Trophoblast cell (in vitro differentiated cells and primary cell): ENCODE results near the gene FAM9C.

Experiments used
- DNase-seq, 2 donors: peaks; one replicate each; pipeline ENCODE4 v3.0.0-alpha.2; 2016
- H2AFZ ChIP-seq: 2 replicates; pipeline ENCODE4 v1.6.1; 2013; ENCODE audit warnings: low read length, moderate library complexity, mild to moderate bottlenecking; ENCODE audit not compliant: insufficient read depth, poor library complexity
- H2AK5ac ChIP-seq: 2 replicates; pipeline ENCODE4 v1.6.1; 2013; ENCODE audit warnings: mild to moderate bottlenecking, low read length
- H2BK120ac ChIP-seq: 2 replicates; pipeline ENCODE4 v1.6.1; 2013; ENCODE audit warnings: low read length, mild to moderate bottlenecking, moderate library complexity; ENCODE audit not compliant: insufficient read depth, poor library complexity
- H2BK12ac ChIP-seq: 2 replicates; pipeline ENCODE4 v1.6.1; 2013; ENCODE audit warnings: mild to moderate bottlenecking, low read length, moderate library complexity
- H2BK5ac ChIP-seq: 2 replicates; pipeline ENCODE4 v1.6.1; 2013; ENCODE audit warnings: low read length, low read depth, moderate library complexity, mild to moderate bottlenecking; ENCODE audit not compliant: poor library complexity
- H3K14ac ChIP-seq: 2 replicates; pipeline ENCODE4 v1.6.1; 2013; ENCODE audit warnings: mild to moderate bottlenecking, low read length
- H3K18ac ChIP-seq: 2 replicates; pipeline ENCODE4 v1.6.1; 2013; ENCODE audit warnings: mild to moderate bottlenecking, low read length
- H3K23ac ChIP-seq: 2 replicates; pipeline ENCODE4 v1.6.1; 2013; ENCODE audit warnings: low read length
- H3K27ac ChIP-seq: 2 replicates; pipeline ENCODE4 v1.5.1; 2013; ENCODE audit warnings: low read depth, mild to moderate bottlenecking, inconsistent platforms, low read length, moderate library complexity
- H3K27me3 ChIP-seq: 2 replicates; pipeline ENCODE4 v1.6.1; 2013; ENCODE audit warnings: inconsistent platforms, mild to moderate bottlenecking, low read length, moderate library complexity; ENCODE audit not compliant: insufficient read depth
- H3K36me3 ChIP-seq, 2 experiments: 1 replicate in 1 of 2; 2 replicates in 1 of 2; pipeline ENCODE4 v1.6.1; 2013; ENCODE audit warnings: low read length in 2 of 2, mild to moderate bottlenecking in 2 of 2, moderate library complexity in 1 of 2; ENCODE audit not compliant: insufficient read depth in 2 of 2, control insufficient read depth in 1 of 2
- H3K4ac ChIP-seq: 2 replicates; pipeline ENCODE4 v1.6.1; 2013; ENCODE audit warnings: low read depth, mild to moderate bottlenecking, low read length, moderate library complexity
- H3K4me1 ChIP-seq, 2 experiments: 1 replicate in 1 of 2; 2 replicates in 1 of 2; pipeline ENCODE4 v1.6.1; 2013; ENCODE audit warnings: low read length in 2 of 2, mild to moderate bottlenecking in 2 of 2, moderate library complexity in 1 of 2; ENCODE audit not compliant: insufficient read depth in 2 of 2, control insufficient read depth in 1 of 2
- H3K4me2 ChIP-seq: 2 replicates; pipeline ENCODE4 v1.6.1; 2013; ENCODE audit warnings: inconsistent platforms, mild to moderate bottlenecking, low read length, moderate library complexity
- H3K4me3 ChIP-seq: 2 replicates; pipeline ENCODE4 v1.5.1; 2013; ENCODE audit warnings: mild to moderate bottlenecking, low read depth, low read length, inconsistent platforms
- H3K79me1 ChIP-seq: one replicate; pipeline ENCODE4 v1.6.1; 2013; ENCODE audit warnings: low read length
- H3K79me2 ChIP-seq: 2 replicates; pipeline ENCODE4 v1.6.1; 2013; ENCODE audit warnings: low read length, mild to moderate bottlenecking; ENCODE audit not compliant: control insufficient read depth, insufficient read depth, poor library complexity
- H3K9ac ChIP-seq: 2 replicates; pipeline ENCODE4 v1.6.1; 2013; ENCODE audit warnings: mild to moderate bottlenecking, low read length
- H3K9me3 ChIP-seq: 2 replicates; pipeline ENCODE4 v1.6.1; 2013; ENCODE audit warnings: low read depth, mild to moderate bottlenecking, control low read depth, inconsistent platforms, low read length; ENCODE audit not compliant: insufficient read depth
- H4K12ac ChIP-seq: 2 replicates; pipeline ENCODE4 v1.6.1; 2013; ENCODE audit warnings: low read depth, mild to moderate bottlenecking, low read length, moderate library complexity
- H4K8ac ChIP-seq: 2 replicates; pipeline ENCODE4 v1.6.1; 2013; ENCODE audit warnings: low read depth, mild to moderate bottlenecking, low read length, moderate library complexity
- H4K91ac ChIP-seq: one replicate; pipeline ENCODE4 v1.6.1; 2013; ENCODE audit warnings: low read depth, mild to moderate bottlenecking, low read length, moderate library complexity
- WGBS: extraction: QIAGEN DNeasy Blood & Tissue Kit; methylation state at CpG from one replicate; pipeline ENCODE4 v1.1.7; 2013; ENCODE audit warnings: missing lambda C conversion rate; ENCODE audit not compliant: insufficient read length, insufficient coverage; ENCODE audit errors: extremely low coverage; 5-methylcytosine and 5-hydroxymethylcytosine counted together

The FAM9C gene

DNA sequence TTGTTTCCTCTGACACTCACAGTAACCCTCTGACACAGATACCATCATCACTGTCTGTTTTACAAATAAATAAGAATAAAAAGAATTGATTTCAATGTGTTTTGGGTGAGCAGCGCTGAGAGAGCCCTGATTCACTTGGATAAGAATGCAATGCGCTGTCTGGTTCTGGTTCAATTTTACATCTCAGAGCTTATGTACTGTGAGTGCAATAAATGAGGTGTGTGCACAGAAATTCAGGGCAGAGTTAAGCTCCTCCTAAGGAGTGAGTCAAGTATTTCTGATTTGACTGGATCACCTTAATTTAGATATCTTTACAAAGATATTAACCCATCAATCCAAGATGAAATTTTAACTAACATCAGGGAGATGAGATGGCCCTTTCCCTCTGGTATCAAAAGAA, 11.2 kb downstream of the FAM9C start:
- Histone ChIP-seq H3K9me3 (no peaks in the 10 kb centered on the region), H3K79me1 (peaks cover 7% of the 10 kb centered on the region), H4K12ac (no peak overlapping the region), H3K27me3 (no peaks in the 10 kb centered on the region), H3K9ac (no peak overlapping the region), H2BK120ac (no peak overlapping the region), H3K4ac (no peak overlapping the region), H4K91ac (no peak overlapping the region), H3K36me3 (no peaks in the 10 kb centered on the region), H3K79me2 (no peaks in the 10 kb centered on the region), H2AK5ac (no peak overlapping the region), H4K8ac (no peak overlapping the region), H3K4me3 (no peak overlapping the region), H3K4me2 (no peak overlapping the region), H3K18ac (no peak overlapping the region), H2BK5ac (no peak overlapping the region), H3K14ac (no peak overlapping the region), H3K23ac (no peak overlapping the region), H2BK12ac (no peak overlapping the region), H3K27ac (no peak overlapping the region), H3K4me1 (peaks cover 5 to 8% of the 10 kb centered on the region in 2 experiments), H2AFZ (no peak overlapping the region)
- DNase-seq: no peak
- no CpG with 5 or more reads among the region's 2 CpGs for WGBS

DNA sequence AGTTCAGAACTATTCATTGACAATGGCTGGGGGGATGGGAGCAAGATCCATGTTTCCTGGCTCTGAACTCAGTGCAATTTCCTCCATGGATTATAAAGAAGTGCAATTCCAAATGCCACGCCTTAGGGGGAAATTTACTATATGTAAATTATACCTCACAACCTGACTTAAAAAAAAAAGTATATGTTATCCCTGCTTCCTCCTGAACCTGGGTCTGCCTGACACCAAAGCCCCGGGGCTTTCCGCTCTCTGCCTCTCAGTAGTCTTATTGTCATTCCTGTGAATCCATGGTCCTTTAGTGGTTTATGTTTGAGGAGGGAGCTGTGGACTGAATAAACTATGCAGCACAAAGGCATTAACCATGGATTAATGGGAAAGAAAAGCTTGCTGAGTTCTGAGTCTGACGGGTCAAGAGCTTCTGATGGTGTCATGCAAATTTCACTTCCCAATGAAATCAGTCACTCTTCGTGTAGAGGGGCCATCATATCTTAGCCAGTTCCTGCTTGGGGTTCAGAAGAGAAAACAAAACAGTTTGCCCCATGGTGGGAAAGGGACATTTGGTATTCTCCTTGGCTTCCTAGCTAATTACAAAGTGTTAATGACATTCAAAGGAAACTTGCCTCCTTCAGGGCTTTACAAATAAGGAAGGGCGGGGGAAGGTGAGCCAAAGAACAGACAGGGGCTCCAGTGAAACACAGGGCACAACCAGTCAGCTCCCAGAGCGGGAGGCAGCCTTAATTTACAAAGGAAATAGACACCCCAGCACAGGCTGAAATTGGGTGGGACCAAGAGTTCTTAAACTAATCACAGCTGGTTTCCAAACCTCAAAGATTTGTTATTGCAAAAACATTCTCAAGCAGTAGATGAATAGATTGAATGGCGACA, 14.3 kb downstream of the FAM9C start:
- Histone ChIP-seq H3K27me3 (no peaks in the 10 kb centered on the region), H3K14ac (no peak overlapping the region), H2BK5ac (no peak overlapping the region), H4K91ac (peak overlapping the region; percentile 24), H4K8ac (no peak overlapping the region), H3K18ac (no peak overlapping the region), H3K27ac (peak overlapping the region; percentile 5), H2BK12ac (peak overlapping the region; percentile 80), H3K9ac (no peak overlapping the region), H2AFZ (no peak overlapping the region), H3K36me3 (no peaks in the 10 kb centered on the region), H3K9me3 (no peaks in the 10 kb centered on the region), H4K12ac (no peak overlapping the region), H3K4me1 (peaks cover 8% of the 10 kb centered on the region in 2 experiments), H3K4me2 (no peak overlapping the region), H3K79me2 (no peaks in the 10 kb centered on the region), H3K4me3 (no peak overlapping the region), H3K23ac (no peak overlapping the region), H3K79me1 (peaks cover 7% of the 10 kb centered on the region), H2AK5ac (no peak overlapping the region), H2BK120ac (no peak overlapping the region), H3K4ac (no peak overlapping the region)
- no CpG with 5 or more reads among the region's 8 CpGs for WGBS
- DNase-seq: peak in 1 of 2 donors; percentile 28

DNA sequence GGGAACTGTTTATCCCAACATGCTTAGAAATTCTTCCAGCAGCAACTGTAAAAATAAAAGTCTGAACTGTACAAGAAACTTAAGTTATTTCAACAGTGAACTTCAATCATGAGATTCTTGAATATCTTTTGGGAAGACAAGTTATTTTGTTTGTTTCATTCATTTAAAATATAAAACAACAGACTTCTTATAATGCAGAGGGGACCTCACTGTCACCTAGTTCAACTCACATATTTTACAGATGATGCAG, 14.9 kb downstream of the FAM9C start:
- peak overlapping the region; percentile 46 for H2BK120ac ChIP-seq
- H3K9ac ChIP-seq: no peak overlapping the region
- H3K23ac ChIP-seq: no peak overlapping the region
- no peak overlapping the region for H3K4me3 ChIP-seq
- H3K18ac ChIP-seq: no peak overlapping the region
- no peak overlapping the region for H2AFZ ChIP-seq
- no peaks in the 10 kb centered on the region for H3K79me2 ChIP-seq
- no peaks in the 10 kb centered on the region for H3K36me3 ChIP-seq
- peak overlapping the region; percentile 80 for H2BK12ac ChIP-seq
- peak overlapping the region; percentile 70 for H4K8ac ChIP-seq
- DNase-seq: no peak
- peak overlapping the region; percentile 59 for H3K4me2 ChIP-seq
- peaks cover 7% of the 10 kb centered on the region for H3K79me1 ChIP-seq
- H3K9me3 ChIP-seq: no peaks in the 10 kb centered on the region
- H3K4me1 ChIP-seq: peaks cover 8% of the 10 kb centered on the region in 2 experiments
- peak overlapping the region; percentile 85 for H3K27ac ChIP-seq
- peak overlapping the region; percentile 85 for H3K14ac ChIP-seq
- H2BK5ac ChIP-seq: peak overlapping the region; percentile 91
- H3K27me3 ChIP-seq: no peaks in the 10 kb centered on the region
- no peak overlapping the region for H4K12ac ChIP-seq
- peak overlapping the region; percentile 61 for H4K91ac ChIP-seq
- no peak overlapping the region for H2AK5ac ChIP-seq
- H3K4ac ChIP-seq: peak overlapping the region; percentile 75

DNA sequence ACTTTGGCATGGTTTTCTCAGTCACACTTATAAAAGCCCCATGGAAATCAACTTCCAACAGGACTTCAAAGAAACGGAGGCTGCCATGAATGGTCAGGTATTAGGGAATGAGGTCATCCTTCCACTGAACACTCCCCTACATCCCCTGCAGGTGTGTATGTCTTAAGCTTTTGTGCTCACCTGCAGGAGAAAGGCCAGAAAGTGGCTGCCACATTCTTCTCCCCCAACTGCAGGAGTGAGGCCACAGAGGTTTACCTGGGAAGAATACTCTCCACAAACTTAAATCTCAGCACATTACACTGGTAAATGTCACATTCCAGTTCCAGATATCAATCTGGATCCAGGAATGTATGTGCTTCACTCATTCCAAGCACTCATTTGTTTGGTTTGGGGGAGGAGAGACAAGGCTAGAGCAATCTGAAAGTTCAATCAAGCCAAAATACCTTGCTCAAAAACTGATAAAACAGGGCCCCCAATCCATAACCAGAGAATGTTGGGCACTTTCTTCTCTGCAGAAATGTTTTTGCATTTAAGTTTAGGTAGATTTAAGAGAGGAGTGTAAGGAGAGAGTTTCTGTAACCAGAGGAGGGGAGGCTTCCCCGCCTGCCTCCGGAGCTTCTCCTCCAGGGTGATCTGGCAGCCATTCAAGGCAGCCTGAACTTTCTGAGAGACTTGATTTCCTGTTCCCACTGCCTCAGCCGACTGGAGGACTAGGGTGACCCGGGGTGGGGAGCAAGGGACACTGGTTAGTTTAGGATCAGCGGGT, 15.4 kb downstream of the FAM9C start:
- peak overlapping the region; percentile 61 for H4K91ac ChIP-seq
- peaks cover 7% of the 10 kb centered on the region for H3K79me1 ChIP-seq
- peaks cover 8% of the 10 kb centered on the region in 2 experiments for H3K4me1 ChIP-seq
- H2BK120ac ChIP-seq: peak overlapping the region; percentile 46
- H2BK12ac ChIP-seq: peak overlapping the region; percentile 80
- H3K36me3 ChIP-seq: no peaks in the 10 kb centered on the region
- H2AK5ac ChIP-seq: no peak overlapping the region
- H3K27ac ChIP-seq: peak overlapping the region; percentile 85
- no peak overlapping the region for H4K12ac ChIP-seq
- peak overlapping the region; percentile 59 for H3K4me2 ChIP-seq
- H3K18ac ChIP-seq: no peak overlapping the region
- no peak overlapping the region for H2AFZ ChIP-seq
- no peak overlapping the region for H3K9ac ChIP-seq
- no peaks in the 10 kb centered on the region for H3K79me2 ChIP-seq
- H2BK5ac ChIP-seq: peak overlapping the region; percentile 91
- H3K23ac ChIP-seq: no peak overlapping the region
- no peaks in the 10 kb centered on the region for H3K27me3 ChIP-seq
- H3K4me3 ChIP-seq: no peak overlapping the region
- peak overlapping the region; percentile 70 for H4K8ac ChIP-seq
- H3K4ac ChIP-seq: peak overlapping the region; percentile 75
- H3K14ac ChIP-seq: peak overlapping the region; percentile 85
- WGBS: no CpG with 5 or more reads among the region's 6 CpGs
- DNase-seq: peak; percentile 29 to 60
- no peaks in the 10 kb centered on the region for H3K9me3 ChIP-seq
